GM19025 (cell line): ENCODE results near the gene IRAK3.

Experiments
- ATAC-seq: cut with Tn5 transposase; IDR thresholded peaks from one replicate; pipeline ENCODE4 v1.9.1; 2021; ENCODE audit warnings: mild to moderate bottlenecking, low read depth, moderate library complexity; ENCODE audit not compliant: unreplicated experiment

The IRAK3 gene

DNA sequence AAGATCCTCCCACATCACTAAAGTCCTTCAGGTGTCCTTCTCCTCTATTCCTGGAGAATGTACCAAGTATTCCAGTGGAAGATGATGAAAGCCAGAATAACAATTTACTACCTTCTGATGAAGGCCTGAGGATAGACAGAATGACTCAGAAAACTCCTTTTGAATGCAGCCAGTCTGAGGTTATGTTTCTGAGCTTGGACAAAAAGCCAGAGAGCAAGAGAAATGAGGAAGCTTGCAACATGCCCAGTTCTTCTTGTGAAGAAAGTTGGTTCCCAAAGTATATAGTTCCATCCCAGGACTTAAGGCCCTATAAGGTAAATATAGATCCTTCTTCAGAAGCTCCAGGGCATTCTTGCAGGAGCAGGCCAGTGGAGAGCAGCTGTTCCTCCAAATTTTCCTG, 58.7 kb downstream of the IRAK3 start:
- no peak for ATAC-seq

DNA sequence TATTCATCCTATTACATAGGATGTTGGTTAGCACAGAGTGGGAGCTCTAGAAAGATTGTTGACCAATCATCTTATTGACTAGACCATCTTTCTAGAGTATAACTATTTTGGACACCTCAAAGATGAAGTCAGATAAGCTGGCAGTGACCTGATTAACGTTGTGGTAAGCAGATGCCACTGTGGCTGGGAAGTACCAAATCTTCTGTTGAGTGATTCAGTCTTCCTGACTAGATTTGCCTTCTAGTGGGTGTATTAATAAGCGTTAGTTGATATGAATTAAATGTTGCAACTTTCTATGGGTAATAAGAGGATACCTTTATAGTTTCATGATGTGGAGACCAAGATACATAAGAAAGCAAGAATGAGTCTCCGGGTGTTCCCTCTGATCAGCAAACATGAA, 62.0 kb downstream of the IRAK3 start:
- ATAC-seq: no peak

GRCh38 chr12:66252771-66253170, 63.8 kb downstream of the IRAK3 start:
- no peak for ATAC-seq

DNA sequence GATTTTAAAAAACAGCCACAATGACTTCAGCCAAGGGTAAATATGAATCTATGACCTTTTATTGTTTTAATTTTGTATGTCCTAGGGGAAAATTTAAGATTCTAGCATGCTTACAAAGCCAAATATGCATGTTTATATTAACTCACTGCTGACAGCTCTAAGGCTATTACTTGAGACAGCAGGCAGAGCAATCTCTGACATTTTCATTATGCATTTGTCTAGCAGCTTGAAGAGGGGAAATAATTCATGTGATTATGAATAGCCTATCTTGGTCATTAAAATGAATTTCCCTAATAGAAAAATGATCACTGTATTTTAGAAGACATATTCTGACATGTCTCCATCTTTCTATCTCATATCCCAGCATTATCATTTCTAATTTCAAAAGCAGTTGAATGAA, 66.7 kb downstream of the IRAK3 start:
- no peak for ATAC-seq

GRCh38 chr12:66258011-66258410, 69.0 kb downstream of the IRAK3 start:
- no peak for ATAC-seq

- no peak for ATAC-seq
Observed at GRCh38 chr12:66262737-66263136, 73.7 kb downstream of the IRAK3 start.

DNA sequence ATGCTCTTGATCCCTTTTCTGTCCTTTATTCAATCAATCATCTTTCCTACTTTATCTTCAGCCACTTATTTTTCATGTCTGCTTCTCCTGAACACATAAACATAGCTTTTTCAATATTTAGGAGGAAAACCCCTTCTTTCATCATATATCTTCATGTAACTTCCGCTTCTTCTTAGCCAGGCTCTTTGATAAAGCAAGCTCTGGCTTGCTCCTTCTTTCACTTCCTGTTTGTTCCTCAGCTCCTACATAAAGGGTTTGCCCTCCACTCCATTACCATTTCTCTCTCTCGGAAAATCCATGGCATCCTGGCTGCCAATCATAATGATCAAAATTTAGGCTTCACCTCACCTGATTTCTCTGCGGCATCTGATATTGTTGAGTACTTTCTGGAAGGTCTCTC, 79.5 kb downstream of the IRAK3 start:
- no peak for ATAC-seq

DNA sequence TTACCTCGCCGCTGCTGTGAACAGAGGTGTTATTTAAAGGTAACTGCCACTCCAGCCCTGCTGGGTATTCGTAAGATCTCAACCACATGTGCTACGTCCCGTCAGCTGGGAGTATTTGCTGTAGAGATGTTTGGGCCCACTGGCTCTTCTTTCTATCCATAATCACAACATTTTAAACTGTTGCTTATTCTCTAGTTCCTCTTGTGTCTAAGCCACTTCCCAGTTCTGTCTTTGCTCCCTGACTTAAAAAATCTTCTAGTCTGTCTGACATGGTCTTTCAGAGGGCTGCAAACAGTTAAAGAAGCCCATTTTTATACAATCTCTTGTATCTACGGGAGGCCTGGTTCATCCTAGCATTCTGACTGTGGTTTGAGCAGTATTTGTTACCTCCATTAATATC, 80.1 kb downstream of the IRAK3 start:
- ATAC-seq: no peak

GRCh38 chr12:66269757-66270383, 80.9 kb downstream of the IRAK3 start:
- ATAC-seq: peak; percentile 52

GRCh38 chr12:66270613-66271012, 81.6 kb downstream of the IRAK3 start:
- ATAC-seq: no peak

DNA sequence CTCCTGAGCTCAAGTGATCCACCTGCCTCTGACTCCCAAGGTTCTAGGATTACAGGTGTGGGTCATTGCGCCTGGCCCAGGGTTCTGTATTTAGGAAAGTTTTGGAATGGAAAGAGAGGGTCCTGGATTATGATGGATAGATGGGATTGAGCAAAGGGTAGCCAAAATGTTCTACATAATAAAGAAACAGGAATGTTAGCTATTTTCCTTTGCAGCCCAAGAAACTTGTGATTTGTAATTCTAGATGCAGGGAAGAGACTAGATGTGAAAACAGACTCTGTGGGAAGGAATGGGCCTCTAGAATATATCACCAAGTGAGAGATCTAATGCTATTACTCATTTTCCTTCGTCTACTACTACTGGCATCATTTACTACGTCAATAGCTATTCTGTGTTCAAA, 83.6 kb downstream of the IRAK3 start:
- ATAC-seq: no peak

DNA sequence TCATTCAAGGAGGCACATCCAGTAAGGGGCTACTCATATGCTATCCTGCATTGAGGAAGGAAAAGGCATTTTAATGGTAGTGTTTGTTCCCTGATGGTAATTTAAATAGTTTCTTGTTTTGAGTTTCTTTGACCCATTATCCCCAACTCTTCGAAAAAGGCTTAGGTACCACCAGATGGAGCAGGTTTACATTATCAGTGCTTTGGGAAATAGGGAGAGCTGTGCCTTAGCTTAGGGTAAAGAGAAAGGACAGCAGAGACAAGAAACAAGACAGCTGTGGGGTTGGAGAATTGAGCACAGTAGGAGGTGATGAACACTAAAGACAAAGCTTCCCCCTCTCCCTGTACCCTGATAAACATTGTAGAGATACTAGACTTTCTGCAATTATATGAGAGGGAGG, 84.1 kb downstream of the IRAK3 start:
- ATAC-seq: no peak

DNA sequence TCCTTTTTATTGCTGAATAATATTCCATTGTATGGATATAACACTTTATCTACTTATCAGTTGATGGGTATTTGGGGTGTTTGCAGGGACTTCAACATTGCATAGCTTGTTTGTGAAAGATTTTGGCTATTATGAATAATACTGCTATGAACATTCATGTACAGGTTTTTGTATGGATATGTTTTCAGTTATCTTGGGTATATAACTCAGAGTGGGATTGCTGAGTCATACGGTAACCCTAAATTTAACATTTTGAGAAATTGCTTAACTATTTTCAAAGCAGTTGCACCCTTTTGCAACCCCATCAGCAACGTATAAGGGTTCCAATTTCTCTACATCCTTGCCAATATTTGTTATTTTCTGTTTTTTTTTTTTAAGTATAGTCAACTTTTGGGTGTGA, 86.0 kb downstream of the IRAK3 start:
- no peak for ATAC-seq

- no peak for ATAC-seq
Observed at GRCh38 chr12:66279123-66279712, 90.2 kb downstream of the IRAK3 start.

DNA sequence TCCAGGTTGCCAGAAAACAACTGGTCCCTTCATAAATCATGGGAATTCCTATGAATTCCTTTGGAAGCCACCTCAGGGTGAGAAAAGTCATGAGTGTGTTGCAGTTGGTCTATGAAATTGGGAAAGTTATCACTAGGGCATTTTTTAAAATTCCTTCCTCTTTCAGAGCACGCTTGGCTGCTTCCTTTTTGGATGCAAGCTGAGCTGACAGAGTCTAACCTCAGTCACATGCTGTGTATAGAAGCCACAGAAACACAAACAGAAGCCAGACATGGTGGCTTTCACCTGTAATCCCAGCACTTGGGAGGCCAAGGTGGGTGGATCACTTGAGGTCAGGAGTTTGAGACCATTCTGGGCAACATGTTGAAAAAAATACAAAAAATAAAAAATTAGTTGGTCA, 91.5 kb downstream of the IRAK3 start:
- ATAC-seq: no peak

GRCh38 chr12:66282244-66282643, 93.2 kb downstream of the IRAK3 start:
- no peak for ATAC-seq

DNA sequence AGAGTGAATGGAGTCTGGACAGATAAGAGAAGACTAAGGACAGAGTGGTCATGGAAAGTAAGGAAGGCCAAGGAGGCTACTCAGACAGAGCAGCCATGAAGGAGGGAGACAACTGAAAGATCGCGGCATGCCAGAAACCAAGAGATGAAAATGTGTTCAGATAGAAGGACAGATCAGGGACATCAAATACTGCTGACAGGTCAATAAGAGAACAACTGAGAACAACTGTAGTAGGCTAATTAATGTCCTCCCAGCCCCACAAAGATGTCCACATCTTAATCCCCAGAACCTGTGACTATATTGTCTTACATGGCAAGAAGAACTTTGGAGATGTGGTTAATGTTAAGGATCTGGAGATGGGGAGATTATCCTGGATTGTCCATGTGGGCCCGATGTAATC, 98.3 kb downstream of the IRAK3 start:
- ATAC-seq: no peak

GRCh38 chr12:66288121-66288520, 99.1 kb downstream of the IRAK3 start:
- no peak for ATAC-seq

DNA sequence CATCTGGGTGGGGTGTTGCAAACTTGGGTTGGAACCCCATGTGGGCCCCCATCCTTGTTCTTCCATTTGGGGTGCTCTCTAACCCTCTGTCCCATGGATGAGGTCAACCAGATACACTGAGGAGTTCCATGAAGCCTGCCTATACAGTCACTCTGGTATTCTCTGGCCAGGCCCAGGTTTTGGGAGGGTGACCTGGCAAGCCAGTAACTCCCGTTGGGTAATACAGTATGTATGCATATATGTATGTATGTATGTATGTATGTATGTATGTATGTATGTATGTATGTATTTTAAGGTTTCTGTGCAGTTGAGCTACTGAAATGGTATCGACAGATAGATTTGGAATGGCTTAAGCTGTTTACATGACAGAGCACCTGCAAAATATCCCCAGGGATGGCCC, 100.5 kb downstream of the IRAK3 start:
- ATAC-seq: no peak

GRCh38 chr12:66290716-66291200, 101.7 kb downstream of the IRAK3 start:
- no peak for ATAC-seq

- no peak for ATAC-seq
Observed at GRCh38 chr12:66296176-66296683, 107.2 kb downstream of the IRAK3 start.

GRCh38 chr12:66297080-66297479, 108.1 kb downstream of the IRAK3 start:
- ATAC-seq: no peak
